ENCODE results near the gene USP47. TPM values are rescaled to one million over a fixed set of nuclear protein-coding genes. Genes with fewer than 3 reads are reported as not detected.

Gene USP47
- total RNA-seq, 1 experiment from 2014 or later, result 39.2 TPM

DNA sequence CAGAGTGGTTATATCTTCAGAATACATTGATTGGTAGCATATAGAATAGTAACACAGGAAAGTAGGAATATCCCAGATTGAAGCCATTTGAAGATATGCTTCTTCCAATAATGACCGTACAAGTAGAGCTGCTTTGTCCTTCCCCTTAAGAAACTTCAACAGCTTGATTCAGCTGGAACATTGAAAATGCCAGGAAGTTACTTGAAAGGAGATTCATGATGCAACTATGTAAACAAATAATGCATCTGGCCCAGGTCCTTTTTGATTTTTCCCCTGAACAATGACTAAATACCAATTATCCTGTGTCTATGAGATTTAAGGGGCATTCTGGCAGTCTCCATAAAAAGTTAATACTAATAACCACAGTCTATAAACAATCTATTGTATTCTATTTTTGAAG, 163.7 kb downstream of the USP47 start:
- ATAC-seq (no peak), DNase-seq (ENCODE audit: low read depth, low spot score) (no peak)
- intact Hi-C loops (cut with micrococcal nuclease; ENCODE audit: unreplicated experiment) (no loop called here), in situ Hi-C loops (cut with HindIII; ENCODE audit: low pct_unique_long_range_greater_than_20kb, low sequenced_read_pairs) (no loop called here)
- TF ChIP-seq, protein P1, sequence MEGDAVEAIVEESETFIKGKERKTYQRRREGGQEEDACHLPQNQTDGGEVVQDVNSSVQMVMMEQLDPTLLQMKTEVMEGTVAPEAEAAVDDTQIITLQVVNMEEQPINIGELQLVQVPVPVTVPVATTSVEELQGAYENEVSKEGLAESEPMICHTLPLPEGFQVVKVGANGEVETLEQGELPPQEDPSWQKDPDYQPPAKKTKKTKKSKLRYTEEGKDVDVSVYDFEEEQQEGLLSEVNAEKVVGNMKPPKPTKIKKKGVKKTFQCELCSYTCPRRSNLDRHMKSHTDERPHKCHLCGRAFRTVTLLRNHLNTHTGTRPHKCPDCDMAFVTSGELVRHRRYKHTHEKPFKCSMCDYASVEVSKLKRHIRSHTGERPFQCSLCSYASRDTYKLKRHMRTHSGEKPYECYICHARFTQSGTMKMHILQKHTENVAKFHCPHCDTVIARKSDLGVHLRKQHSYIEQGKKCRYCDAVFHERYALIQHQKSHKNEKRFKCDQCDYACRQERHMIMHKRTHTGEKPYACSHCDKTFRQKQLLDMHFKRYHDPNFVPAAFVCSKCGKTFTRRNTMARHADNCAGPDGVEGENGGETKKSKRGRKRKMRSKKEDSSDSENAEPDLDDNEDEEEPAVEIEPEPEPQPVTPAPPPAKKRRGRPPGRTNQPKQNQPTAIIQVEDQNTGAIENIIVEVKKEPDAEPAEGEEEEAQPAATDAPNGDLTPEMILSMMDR (IDR thresholded peaks at IDR 0.05), result no peak
- no peak for TF ChIP-seq TCF7L2 (IDR thresholded peaks at IDR 0.05; ENCODE audit: low read depth, low read length)
- no peak for TF ChIP-seq SIN3A (IDR thresholded peaks at IDR 0.05; ENCODE audit: borderline replicate concordance, insufficient read depth, low read depth, low read length)
- TF ChIP-seq, protein P2, sequence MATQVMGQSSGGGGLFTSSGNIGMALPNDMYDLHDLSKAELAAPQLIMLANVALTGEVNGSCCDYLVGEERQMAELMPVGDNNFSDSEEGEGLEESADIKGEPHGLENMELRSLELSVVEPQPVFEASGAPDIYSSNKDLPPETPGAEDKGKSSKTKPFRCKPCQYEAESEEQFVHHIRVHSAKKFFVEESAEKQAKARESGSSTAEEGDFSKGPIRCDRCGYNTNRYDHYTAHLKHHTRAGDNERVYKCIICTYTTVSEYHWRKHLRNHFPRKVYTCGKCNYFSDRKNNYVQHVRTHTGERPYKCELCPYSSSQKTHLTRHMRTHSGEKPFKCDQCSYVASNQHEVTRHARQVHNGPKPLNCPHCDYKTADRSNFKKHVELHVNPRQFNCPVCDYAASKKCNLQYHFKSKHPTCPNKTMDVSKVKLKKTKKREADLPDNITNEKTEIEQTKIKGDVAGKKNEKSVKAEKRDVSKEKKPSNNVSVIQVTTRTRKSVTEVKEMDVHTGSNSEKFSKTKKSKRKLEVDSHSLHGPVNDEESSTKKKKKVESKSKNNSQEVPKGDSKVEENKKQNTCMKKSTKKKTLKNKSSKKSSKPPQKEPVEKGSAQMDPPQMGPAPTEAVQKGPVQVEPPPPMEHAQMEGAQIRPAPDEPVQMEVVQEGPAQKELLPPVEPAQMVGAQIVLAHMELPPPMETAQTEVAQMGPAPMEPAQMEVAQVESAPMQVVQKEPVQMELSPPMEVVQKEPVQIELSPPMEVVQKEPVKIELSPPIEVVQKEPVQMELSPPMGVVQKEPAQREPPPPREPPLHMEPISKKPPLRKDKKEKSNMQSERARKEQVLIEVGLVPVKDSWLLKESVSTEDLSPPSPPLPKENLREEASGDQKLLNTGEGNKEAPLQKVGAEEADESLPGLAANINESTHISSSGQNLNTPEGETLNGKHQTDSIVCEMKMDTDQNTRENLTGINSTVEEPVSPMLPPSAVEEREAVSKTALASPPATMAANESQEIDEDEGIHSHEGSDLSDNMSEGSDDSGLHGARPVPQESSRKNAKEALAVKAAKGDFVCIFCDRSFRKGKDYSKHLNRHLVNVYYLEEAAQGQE (IDR thresholded peaks at IDR 0.05; ENCODE audit: insufficient read depth in 1 of 2, low read depth in 2 of 2, low read length in 1 of 2), result no peak
- no peak for TF ChIP-seq POLR2AphosphoS5 (IDR thresholded peaks at IDR 0.05; ENCODE audit: low read depth, low read length)
- H3K9me3 ChIP-seq (ENCODE audit: control insufficient read depth, insufficient read depth, low read depth, low read length), result no peaks in the 10 kb centered on the region
- H3K27ac ChIP-seq (ENCODE audit: low read length), result no peak overlapping the region
- no peaks in the 10 kb centered on the region for H3K27me3 ChIP-seq (ENCODE audit: control insufficient read depth, insufficient read depth, low read length)
- POLR2A ChIA-PET, result no interaction called here
- BruUV-seq (replicated peaks), result no TSS peak
- CTCF ChIA-PET, result no interaction called here
- H3K4me3 ChIP-seq (ENCODE audit: low read depth in 2 of 2, low read length in 2 of 2), result no peak overlapping the region
- no peaks in the 10 kb centered on the region; the same call in 1 of the 2 replicates for H3K36me3 ChIP-seq (ENCODE audit: control insufficient read depth, insufficient read depth, low read length)
- H3K4me1 ChIP-seq (ENCODE audit: control insufficient read depth, insufficient read depth, low read length), result peaks cover 9% of the 10 kb centered on the region

DNA sequence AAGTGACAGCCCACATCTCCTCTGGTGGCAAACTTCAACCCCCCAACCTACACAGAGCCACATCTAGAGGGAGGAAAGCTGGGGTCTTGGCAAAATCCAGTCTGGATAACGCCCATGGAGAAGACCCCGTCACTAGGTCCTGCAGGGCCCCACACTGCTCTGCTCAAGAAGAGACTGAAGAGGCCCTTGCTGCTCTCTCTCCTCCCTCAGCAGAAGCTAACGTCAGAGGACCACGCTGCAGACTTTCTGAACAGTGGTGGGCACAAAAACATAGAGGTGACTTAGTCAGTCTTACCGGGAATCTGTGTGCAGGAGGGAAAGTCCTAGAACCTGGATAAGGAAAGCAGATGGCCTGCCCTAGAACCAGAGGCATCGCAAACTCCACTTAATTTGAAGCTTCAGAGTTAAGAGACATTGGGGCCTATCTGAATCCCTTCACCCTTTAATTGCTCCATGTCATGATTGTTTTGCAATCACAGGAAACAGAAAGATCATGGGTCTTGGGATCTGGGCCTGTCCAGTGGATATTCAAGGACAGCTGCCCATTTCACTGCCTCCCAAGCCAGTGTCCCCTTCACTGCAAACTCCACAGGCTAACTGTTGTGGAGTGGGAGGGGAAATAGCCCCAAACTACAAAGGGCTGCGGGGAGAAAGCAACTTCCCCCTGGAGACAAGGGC, 164.9 kb downstream of the USP47 start:
- Histone ChIP-seq H3K4me3 (ENCODE audit: low read depth in 2 of 2, low read length in 2 of 2) (no peak overlapping the region; a peak in 2 of 4 replicates), H3K36me3 (ENCODE audit: control insufficient read depth, insufficient read depth, low read length) (no peaks in the 10 kb centered on the region), H3K4me1 (ENCODE audit: control insufficient read depth, insufficient read depth, low read length) (peaks cover 9% of the 10 kb centered on the region), H3K27ac (ENCODE audit: low read length) (no peak overlapping the region), H3K9me3 (ENCODE audit: control insufficient read depth, insufficient read depth, low read depth, low read length) (no peaks in the 10 kb centered on the region), H3K27me3 (ENCODE audit: control insufficient read depth, insufficient read depth, low read length) (no peaks in the 10 kb centered on the region)
- in situ Hi-C loops (cut with HindIII; ENCODE audit: low pct_unique_long_range_greater_than_20kb, low sequenced_read_pairs), result no loop called here
- CTCF ChIA-PET, result no interaction called here
- POLR2A ChIA-PET, result no interaction called here
- ATAC-seq, result no peak
- no TSS peak for BruUV-seq (replicated peaks)
- intact Hi-C loops (cut with micrococcal nuclease; ENCODE audit: unreplicated experiment), result no loop called here
- TF ChIP-seq TCF7L2 (IDR thresholded peaks at IDR 0.05; ENCODE audit: low read depth, low read length) (no peak), POLR2AphosphoS5 (IDR thresholded peaks at IDR 0.05; ENCODE audit: low read depth, low read length) (no peak)
- DNase-seq (ENCODE audit: low read depth, low spot score), result no peak

DNA sequence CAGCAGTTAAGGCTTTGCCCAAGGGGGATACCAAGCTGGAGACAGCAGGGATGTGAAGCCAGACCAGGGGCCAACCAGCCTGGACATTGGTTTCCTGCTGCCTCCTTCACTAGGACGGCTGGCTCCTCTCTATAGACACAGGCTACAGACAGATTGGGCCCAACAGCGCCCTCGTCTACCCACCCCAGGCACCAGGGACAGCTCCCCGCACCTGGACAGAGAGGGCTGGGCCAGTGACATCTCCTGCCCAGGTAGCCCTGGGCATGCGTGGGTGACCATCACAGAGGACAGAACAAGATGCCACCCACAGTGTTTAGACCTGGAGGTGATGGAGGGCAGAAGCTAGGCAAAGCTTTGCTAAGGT, 165.4 kb downstream of the USP47 start:
- in situ Hi-C loops (cut with HindIII; ENCODE audit: low pct_unique_long_range_greater_than_20kb, low sequenced_read_pairs) (no loop called here), intact Hi-C loops (cut with micrococcal nuclease; ENCODE audit: unreplicated experiment) (no loop called here)
- Histone ChIP-seq H3K4me1 (ENCODE audit: control insufficient read depth, insufficient read depth, low read length) (peaks cover 9% of the 10 kb centered on the region), H3K4me3 (ENCODE audit: low read depth in 2 of 2, low read length in 2 of 2) (peak overlapping the region in 1 of 2 experiments; percentile 76; a peak in 2 of 4 replicates), H3K27ac (ENCODE audit: low read length) (no peak overlapping the region), H3K9me3 (ENCODE audit: control insufficient read depth, insufficient read depth, low read depth, low read length) (no peaks in the 10 kb centered on the region), H3K36me3 (ENCODE audit: control insufficient read depth, insufficient read depth, low read length) (no peaks in the 10 kb centered on the region), H3K27me3 (ENCODE audit: control insufficient read depth, insufficient read depth, low read length) (no peaks in the 10 kb centered on the region)
- TF ChIP-seq, protein P2 (IDR thresholded peaks at IDR 0.05; ENCODE audit: insufficient read depth in 1 of 2, low read depth in 2 of 2, low read length in 1 of 2), result peak; percentile 74 to 82
- TF ChIP-seq, protein P1 (IDR thresholded peaks at IDR 0.05), result no peak
- CTCF ChIA-PET, result no interaction called here
- POLR2A ChIA-PET, result interaction anchor here (0.6 kb wide), 1 partner anchor 416 kb away, joined by 7 read pairs; no protein-coding TSS in a partner anchor
- ATAC-seq, result no peak
- no TSS peak for BruUV-seq (replicated peaks)
- no peak for DNase-seq (ENCODE audit: low read depth, low spot score)

Data from Panc1 (cell line).